Raji (cell line): ENCODE data around the gene PPP1R1B.

Experiments used
- POLR2A ChIP-seq: IDR thresholded peaks from 2 replicates; pipeline ENCODE4 v1.6.1; 2011; ENCODE audit warnings: low read depth, low read length, control low read depth; ENCODE audit not compliant: insufficient read depth

PPP1R1B gene

GRCh38 chr17:39661744-39662541, 35.2 kb downstream of the PPP1R1B start:
- no peak for TF ChIP-seq POLR2A

DNA sequence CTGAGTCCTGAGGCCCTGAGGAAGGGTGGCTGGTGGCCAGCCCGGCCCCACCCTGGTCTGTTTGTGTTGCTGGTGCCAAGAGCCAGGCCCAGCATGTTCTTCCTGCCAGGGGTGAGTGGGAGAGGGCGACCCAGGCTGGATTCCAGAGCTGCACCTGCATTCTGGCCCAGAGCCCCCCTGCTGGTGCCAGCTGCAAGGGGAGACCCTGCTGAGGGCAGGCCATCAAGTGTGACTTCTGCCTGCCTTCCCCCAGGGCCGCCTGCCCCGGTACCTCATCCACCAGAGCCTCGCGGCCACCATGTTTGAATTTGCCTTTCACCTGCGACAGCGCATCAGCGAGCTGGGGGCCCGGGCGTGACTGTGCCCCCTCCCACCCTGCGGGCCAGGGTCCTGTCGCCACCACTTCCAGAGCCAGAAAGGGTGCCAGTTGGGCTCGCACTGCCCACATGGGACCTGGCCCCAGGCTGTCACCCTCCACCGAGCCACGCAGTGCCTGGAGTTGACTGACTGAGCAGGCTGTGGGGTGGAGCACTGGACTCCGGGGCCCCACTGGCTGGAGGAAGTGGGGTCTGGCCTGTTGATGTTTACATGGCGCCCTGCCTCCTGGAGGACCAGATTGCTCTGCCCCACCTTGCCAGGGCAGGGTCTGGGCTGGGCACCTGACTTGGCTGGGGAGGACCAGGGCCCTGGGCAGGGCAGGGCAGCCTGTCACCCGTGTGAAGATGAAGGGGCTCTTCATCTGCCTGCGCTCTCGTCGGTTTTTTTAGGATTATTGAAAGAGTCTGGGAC, 36.0 kb downstream of the PPP1R1B start:
- no peak for TF ChIP-seq POLR2A

DNA sequence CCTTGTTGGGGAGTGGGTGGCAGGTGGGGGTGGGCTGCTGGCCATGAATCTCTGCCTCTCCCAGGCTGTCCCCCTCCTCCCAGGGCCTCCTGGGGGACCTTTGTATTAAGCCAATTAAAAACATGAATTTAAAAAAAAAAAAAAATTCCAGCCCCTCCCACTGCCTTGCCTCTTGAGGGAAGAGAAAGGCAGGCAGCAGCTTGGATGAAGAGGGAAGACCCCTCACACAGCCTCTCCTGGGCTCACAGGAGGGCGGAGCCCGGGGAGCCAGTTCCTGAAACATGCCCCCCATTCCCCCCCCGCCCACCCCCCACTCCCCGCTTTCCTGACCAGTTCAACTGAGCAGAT, 36.6 kb downstream of the PPP1R1B start:
- TF ChIP-seq POLR2A, result no peak

DNA sequence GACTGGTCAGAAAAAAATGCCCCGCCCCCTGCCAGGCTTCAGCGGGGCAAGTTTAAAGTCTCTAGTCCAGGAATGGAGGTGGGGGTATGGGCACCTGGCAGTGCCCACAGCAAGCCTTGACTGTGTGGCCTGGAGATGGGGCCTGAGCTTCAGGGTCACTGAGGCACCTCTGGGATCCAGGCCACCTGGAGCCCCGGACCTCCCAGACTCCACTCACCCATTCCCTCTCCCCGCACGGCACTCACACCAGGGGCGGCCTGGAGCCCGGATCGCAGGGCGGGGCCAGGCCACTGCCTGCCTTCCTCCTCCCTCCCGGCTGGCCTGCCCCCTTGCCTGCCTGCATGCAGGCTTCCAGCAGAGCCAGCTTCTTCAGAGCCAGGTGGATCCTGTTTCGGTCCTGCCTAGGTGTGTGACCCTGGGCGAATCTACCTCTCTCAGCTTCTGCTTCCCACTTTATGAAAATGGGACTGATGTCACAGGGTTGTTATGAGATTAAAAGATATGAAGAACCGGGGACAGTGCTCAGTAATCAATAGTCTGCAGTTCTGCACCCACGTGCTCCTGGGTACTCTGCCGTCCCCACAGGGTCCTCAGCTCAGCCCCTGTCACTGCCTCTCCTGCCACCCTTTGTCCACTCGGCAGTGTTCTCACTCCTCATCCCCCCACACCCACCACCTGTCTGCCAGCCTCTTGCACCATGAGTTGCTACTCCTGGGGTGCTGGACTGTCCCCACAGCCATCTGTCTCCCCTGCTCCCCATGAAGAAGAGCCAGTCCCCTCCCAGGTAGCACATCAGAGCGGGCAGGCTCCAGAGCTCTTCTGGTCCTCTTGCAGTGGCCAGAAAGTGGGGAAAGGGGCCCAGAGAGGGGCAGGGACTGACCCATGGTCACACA, 37.2 kb downstream of the PPP1R1B start:
- TF ChIP-seq POLR2A, result no peak

- no peak for TF ChIP-seq POLR2A
Observed at GRCh38 chr17:39664581-39665561, 38.1 kb downstream of the PPP1R1B start, which contains the start of gene TCAP. Gene TCAP (plus strand): TSS chr17:39665349. CDS start chr17:39665360, 11 bp downstream.

DNA sequence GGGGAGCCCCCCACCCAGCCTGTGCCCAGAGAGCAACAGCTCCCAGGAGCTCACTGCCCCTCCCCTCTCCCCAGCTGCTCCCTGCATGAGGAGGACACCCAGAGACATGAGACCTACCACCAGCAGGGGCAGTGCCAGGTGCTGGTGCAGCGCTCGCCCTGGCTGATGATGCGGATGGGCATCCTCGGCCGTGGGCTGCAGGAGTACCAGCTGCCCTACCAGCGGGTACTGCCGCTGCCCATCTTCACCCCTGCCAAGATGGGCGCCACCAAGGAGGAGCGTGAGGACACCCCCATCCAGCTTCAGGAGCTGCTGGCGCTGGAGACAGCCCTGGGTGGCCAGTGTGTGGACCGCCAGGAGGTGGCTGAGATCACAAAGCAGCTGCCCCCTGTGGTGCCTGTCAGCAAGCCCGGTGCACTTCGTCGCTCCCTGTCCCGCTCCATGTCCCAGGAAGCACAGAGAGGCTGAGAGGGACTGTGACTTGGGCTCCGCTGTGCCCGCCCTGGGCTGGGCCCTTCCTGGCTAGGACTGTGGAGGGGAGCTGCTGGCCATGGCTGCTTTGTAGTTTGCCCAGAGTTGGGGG, 39.0 kb downstream of the PPP1R1B start:
- TF ChIP-seq POLR2A, result no peak

DNA sequence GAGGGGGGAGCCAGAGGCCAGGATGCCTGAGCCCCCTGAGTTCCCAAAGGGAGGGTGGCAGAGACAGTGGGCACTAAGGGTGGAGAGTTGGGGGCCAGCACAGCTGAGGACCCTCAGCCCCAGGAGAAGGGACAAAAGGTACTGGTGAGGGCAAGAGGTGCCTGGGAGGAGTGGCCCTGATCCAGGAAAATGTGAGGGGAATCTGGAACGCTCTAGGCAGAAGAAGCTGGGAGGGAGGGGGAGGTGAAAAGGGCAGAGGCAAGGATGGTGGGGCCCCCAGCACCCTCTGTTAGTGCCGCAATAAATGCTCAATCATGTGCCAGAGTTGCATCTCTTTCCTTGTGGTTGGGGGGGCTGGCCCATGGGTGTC, 39.5 kb downstream of the PPP1R1B start:
- TF ChIP-seq POLR2A, result no peak

DNA sequence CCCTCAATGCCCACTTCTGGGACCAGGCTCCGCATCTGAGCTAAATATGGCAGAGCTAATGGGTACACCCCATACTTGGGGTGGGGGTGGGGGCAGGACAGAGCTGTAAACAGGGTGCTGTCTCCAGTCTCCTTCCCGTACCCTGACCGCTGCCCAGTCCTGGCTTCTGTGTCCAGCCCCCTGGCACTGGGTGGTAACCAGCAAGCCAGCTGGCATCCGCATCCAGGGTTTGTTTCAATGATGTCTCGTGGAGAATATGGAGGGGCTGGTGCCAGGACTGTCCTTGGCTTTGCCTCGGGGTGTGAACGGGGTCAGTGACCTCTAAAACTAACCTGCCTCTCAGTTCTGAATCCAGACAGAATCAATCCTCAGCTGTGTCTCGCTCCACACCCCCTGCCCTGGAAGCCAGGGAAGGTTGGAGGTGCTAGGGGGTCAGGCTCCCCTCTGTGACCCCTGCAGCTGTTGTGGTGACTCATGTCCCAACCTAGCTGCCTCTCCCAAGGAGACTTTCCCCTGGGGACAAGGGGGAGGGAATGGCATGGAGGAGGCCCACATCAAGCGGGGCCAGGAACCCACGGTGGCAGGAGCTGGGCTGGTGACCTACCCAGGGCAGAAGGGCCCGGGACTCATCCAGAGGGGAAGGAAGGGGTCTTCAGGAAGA, 40.0 kb downstream of the PPP1R1B start:
- TF ChIP-seq POLR2A, result no peak

DNA sequence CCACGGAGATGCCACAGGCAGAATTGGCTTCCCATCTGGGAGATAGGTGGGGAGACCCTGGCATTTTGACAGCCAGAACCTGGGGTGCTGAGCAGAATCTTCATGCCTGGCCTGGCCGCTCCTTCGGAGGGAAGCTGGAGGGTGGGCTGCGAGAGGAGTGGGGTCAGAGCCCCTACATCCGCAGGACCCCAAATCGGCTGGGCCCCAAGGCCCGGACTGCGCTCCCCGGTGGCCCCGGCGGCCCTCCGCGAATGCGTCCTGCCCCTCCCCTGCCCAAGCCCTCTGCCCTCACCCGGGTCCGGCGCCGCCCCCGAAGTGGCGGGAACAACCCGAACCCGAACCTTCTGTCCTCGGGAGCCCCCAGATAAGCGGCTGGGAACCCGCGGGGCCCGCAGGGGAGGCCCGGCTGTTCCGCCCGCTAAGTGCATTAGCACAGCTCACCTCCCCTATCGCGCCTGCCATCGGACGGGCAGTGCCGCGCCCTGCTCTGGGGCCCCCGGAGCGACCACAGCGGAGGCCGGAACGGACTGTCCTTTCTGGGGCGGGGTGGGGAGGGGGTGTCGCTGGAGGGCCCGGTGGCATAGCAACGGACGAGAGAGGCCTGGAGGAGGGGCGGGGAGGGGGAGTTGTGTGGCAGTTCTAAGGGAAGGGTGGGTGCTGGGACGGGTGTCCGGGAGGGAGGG, 40.7 kb downstream of the PPP1R1B start:
- no peak for TF ChIP-seq POLR2A

DNA sequence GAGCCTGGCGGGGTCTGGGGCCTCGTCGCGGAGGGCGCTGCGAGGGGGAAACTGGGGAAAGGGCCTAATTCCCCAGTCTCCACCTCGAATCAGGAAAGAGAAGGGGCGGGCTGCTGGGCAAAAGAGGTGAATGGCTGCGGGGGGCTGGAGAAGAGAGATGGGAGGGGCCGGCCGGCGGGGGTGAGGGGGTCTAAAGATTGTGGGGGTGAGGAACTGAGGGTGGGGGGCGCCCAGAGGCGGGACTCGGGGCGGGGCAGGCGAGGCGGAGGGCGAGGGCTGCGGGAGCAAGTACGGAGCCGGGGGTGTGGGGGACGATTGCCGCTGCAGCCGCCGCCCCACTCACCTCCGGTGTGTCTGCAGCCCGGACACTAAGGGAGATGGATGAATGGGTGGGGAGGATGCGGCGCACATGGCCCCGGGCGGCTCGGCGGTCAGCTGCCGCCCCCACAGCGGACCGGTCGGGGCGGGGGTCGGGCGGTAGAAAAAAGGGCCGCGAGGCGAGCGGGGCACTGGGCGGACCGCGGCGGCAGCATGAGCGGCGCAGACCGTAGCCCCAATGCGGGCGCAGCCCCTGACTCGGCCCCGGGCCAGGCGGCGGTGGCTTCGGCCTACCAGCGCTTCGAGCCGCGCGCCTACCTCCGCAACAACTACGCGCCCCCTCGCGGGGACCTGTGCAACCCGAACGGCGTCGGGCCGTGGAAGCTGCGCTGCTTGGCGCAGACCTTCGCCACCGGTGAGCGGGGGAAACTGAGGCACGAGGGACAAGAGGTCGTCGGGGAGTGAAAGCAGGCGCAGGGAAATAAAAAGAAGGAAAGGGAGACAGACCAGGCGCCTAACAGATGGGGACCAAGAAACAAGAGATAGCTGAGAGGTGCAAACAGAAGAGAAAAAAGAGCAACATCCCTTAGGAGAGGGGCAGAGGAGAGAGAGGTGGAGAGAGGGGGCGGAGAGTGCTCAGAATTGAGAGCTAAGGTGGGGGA, 41.5 kb downstream of the PPP1R1B start, which contains the start of gene PNMT:
Gene PNMT, plus strand, starts transcription at position 509 of the 980 bp plus-strand sequence. Its CDS starts 23 bp downstream, at position 532.
- no peak for TF ChIP-seq POLR2A

GRCh38 chr17:39669897-39670735, 43.4 kb downstream of the PPP1R1B start:
- no peak for TF ChIP-seq POLR2A
